PC-9 (cell line): ENCODE data around the gene HGS. TPM values are rescaled to one million over a fixed set of nuclear protein-coding genes. Genes with fewer than 3 reads are reported as not detected.

Experiments used
- BruUV-seq: library from RNA; stranded (reverse); fragments of 400-500 nt; replicated peaks from 2 replicates; lab custom pipeline; 2021; lab: Mats Ljungman, UMichigan
- CTCF ChIA-PET: fragments of 300-600 bp; sonication (Branson Sonifier 250); formaldehyde crosslinking; loops from one replicate; lab custom pipeline; 2022; ENCODE audit warnings: antibody characterized with exemption; lab: Charles Lee
- POLR2A ChIA-PET: fragments of 300-600 bp; sonication (Branson Sonifier 250); formaldehyde crosslinking; loops from one replicate; lab custom pipeline; 2022; ENCODE audit warnings: antibody characterized with exemption; ENCODE audit not compliant: unreplicated experiment; lab: Charles Lee
- DNase-seq, 2 experiments: peaks; one replicate each; pipeline versions ENCODE4 v3.0.0 to v3.0.0-alpha.2; 2015 to 2022; ENCODE audit warnings: mixed read lengths in 1 of 2
- H2AFZ ChIP-seq: fragments of 200-600 bp; sonication (generic); 2 replicates; pipeline ENCODE4 v1.8.1; 2017; ENCODE audit warnings: antibody characterized with exemption
- H3F3A ChIP-seq: fragments of 200-600 bp; sonication (generic); 2 replicates; pipeline ENCODE4 v1.8.1; 2017; ENCODE audit warnings: antibody characterized with exemption, mild to moderate bottlenecking, low read depth; ENCODE audit not compliant: insufficient read depth
- H3K27ac ChIP-seq: fragments of 200-600 bp; sonication (generic); 2 replicates; pipeline ENCODE4 v1.6.1; 2016; ENCODE audit warnings: mixed run types
- H3K27me3 ChIP-seq: fragments of 200-600 bp; sonication (generic); 2 replicates; pipeline ENCODE4 v1.6.1; 2016; ENCODE audit warnings: low read depth, mixed run types; ENCODE audit not compliant: insufficient read depth
- H3K36me3 ChIP-seq: fragments of 200-600 bp; sonication (generic); 2 replicates; pipeline ENCODE4 v1.6.1; 2016; ENCODE audit warnings: low read depth, mixed run types
- H3K4me1 ChIP-seq: fragments of 200-600 bp; sonication (generic); replicated peaks from 2 replicates; pipeline ENCODE4 v1.6.1; 2016; ENCODE audit warnings: mixed run types; ENCODE audit not compliant: insufficient read depth
- H3K4me2 ChIP-seq: fragments of 200-600 bp; sonication (generic); 2 replicates; pipeline ENCODE4 v1.6.1; 2017; ENCODE audit warnings: mixed run types
- H3K4me3 ChIP-seq: fragments of 200-600 bp; sonication (generic); 2 replicates; pipeline ENCODE4 v1.6.1; 2016; ENCODE audit warnings: mixed run types
- H3K79me2 ChIP-seq: fragments of 200-600 bp; sonication (generic); 2 replicates; pipeline ENCODE4 v1.6.1; 2017; ENCODE audit warnings: low read depth, mixed run types
- H3K9me2 ChIP-seq: fragments of 200-600 bp; sonication (generic); 2 replicates; pipeline ENCODE4 v1.8.1; 2017; ENCODE audit warnings: mild to moderate bottlenecking; ENCODE audit not compliant: insufficient read depth
- H3K9me3 ChIP-seq: fragments of 200-600 bp; sonication (generic); 2 replicates; pipeline ENCODE4 v1.8.1; 2016; ENCODE audit warnings: low read depth; ENCODE audit not compliant: insufficient read depth
- H4K20me1 ChIP-seq: fragments of 200-600 bp; sonication (generic); 2 replicates; pipeline ENCODE4 v1.8.1; 2017; ENCODE audit not compliant: insufficient read depth
- EZH2 ChIP-seq: fragments of 200-600 bp; sonication (generic); IDR thresholded peaks from 2 replicates; pipeline ENCODE4 v1.8.0; 2017; ENCODE audit warnings: antibody characterized with exemption, low read depth
- intact Hi-C: fragments of 100-400 bp; cut with micrococcal nuclease; formaldehyde crosslinking; loops from one replicate; pipeline ENCODE4 v1.10.0; 2022; ENCODE audit not compliant: unreplicated experiment
- total RNA-seq: library from RNA; stranded (reverse); gene quantifications from 2 replicates; pipeline ENCODE4 v1.2.3, GENCODE V29; 2021
- TF ChIP-seq, protein P1 (sequence below): fragments of 200-600 bp; sonication (generic); conservative IDR thresholded peaks from 2 replicates; pipeline ENCODE4 v1.6.1; 2017; ENCODE audit warnings: mixed run types, antibody characterized with exemption, mild to moderate bottlenecking, moderate library complexity

The HGS gene
- total RNA-seq, 1 experiment from 2014 or later, result 166 TPM

DNA sequence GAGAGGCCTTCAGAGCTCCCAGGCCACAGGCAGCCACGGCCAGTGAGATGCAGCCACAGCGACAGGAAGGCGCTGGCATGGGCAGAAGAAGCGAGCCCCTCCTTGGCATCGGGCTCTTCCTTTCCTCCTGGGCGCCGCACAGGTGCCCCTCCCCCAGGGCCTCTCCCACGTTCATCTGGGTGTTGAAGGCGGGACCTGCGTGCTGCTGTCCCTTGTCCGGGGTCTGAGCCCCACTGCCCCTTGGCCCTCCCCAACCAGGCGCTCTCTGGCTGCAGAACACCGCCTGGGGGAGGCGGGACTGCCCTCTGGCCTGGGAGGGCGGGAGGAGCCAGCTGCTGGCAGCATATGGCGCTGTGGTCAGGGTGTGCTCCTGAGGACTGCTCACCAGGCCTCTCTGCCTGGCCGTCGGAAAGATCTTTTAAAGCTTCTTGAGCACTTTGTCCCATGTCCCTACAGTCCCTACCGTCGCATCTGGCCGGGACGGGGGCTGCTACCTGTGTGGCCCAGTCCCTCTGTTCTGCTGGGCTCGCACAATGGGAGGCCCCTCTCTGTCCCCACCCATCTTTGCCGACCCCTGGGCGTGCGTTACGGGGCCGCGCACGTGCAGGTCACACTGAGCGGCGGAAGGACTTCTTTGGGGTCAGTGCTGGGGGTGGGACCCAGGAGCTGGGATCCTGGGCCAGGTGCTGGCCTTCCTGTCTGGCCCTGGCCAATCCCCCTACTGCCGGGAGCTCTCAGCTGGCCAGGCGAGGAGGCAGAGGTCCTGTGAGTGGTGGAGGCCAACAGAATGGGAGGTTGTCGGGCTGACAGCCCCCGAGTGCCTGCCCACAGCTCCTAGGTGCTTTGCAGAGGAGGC, 30.0 kb downstream of the HGS start:
- H3K4me2 ChIP-seq, result peak overlapping the region; percentile 88
- peaks cover 27% of the 10 kb centered on the region for H3K79me2 ChIP-seq
- BruUV-seq, result no TSS peak
- DNase-seq, result peak in 1 of 2 experiments; percentile 82
- intact Hi-C loops, result loop anchor here (1.0 to 5.0 kb wide), 3 partner anchors 9 to 147 kb away; partner anchors contain the start of genes NPLOC4, P4HB and TSPAN10
- H3K27me3 ChIP-seq, result no peaks in the 10 kb centered on the region
- peak overlapping the region; percentile 46 for H3K27ac ChIP-seq
- ChIA-PET CTCF (interaction anchor here (0.6 kb wide), 2 partner anchors 40 to 111 kb away, joined by 3 to 8 read pairs; no protein-coding TSS in a partner anchor), POLR2A (interaction anchor here (0.6 to 0.7 kb wide), 3 partner anchors 81 to 373 kb away, joined by 3 to 10 read pairs (median 3); no protein-coding TSS in a partner anchor)
- H3F3A ChIP-seq, result peaks cover 29% of the 10 kb centered on the region; the same call in 1 of the 2 replicates
- H4K20me1 ChIP-seq, result 0 out of 2 replicates have a peak, but pooled peaks cover 3% of the 10 kb centered on the region
- H3K4me3 ChIP-seq, result peak overlapping the region; percentile 77
- no peaks in the 10 kb centered on the region for H3K9me2 ChIP-seq
- no peaks in the 10 kb centered on the region for H3K36me3 ChIP-seq
- no peaks in the 10 kb centered on the region for H3K9me3 ChIP-seq
- TF ChIP-seq, protein P1, sequence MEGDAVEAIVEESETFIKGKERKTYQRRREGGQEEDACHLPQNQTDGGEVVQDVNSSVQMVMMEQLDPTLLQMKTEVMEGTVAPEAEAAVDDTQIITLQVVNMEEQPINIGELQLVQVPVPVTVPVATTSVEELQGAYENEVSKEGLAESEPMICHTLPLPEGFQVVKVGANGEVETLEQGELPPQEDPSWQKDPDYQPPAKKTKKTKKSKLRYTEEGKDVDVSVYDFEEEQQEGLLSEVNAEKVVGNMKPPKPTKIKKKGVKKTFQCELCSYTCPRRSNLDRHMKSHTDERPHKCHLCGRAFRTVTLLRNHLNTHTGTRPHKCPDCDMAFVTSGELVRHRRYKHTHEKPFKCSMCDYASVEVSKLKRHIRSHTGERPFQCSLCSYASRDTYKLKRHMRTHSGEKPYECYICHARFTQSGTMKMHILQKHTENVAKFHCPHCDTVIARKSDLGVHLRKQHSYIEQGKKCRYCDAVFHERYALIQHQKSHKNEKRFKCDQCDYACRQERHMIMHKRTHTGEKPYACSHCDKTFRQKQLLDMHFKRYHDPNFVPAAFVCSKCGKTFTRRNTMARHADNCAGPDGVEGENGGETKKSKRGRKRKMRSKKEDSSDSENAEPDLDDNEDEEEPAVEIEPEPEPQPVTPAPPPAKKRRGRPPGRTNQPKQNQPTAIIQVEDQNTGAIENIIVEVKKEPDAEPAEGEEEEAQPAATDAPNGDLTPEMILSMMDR, result no peak
- no peak for TF ChIP-seq EZH2
- peaks cover 24% of the 10 kb centered on the region for H3K4me1 ChIP-seq
- H2AFZ ChIP-seq, result no peak overlapping the region

- H3K9me3 ChIP-seq, result no peaks in the 10 kb centered on the region
- intact Hi-C loops, result loop anchor here (5.0 kb wide), 1 partner anchor 77 kb away; the partner anchor contains the start of genes NPLOC4 and TSPAN10
- peaks cover 24% of the 10 kb centered on the region for H3K4me1 ChIP-seq
- H3K79me2 ChIP-seq, result peaks cover 27% of the 10 kb centered on the region
- H2AFZ ChIP-seq, result no peak overlapping the region
- DNase-seq, result no peak
- H3K9me2 ChIP-seq, result no peaks in the 10 kb centered on the region
- H3K4me3 ChIP-seq, result peak overlapping the region; percentile 77; the same call in 1 of the 2 replicates
- H3K4me2 ChIP-seq, result peak overlapping the region; percentile 88
- ChIA-PET CTCF (interaction anchor here (0.6 kb wide), 1 partner anchor 112 kb away, joined by 8 read pairs; no protein-coding TSS in a partner anchor), POLR2A (interaction anchor here (0.6 kb wide), 1 partner anchor 140 kb away, joined by 4 read pairs; no protein-coding TSS in a partner anchor)
- no peaks in the 10 kb centered on the region for H3K27me3 ChIP-seq
- H3K36me3 ChIP-seq, result no peaks in the 10 kb centered on the region
- peaks cover 34% of the 10 kb centered on the region; the same call in 1 of the 2 replicates for H3F3A ChIP-seq
- H3K27ac ChIP-seq, result no peak overlapping the region
- 0 out of 2 replicates have a peak, but pooled peaks cover 3% of the 10 kb centered on the region for H4K20me1 ChIP-seq
- TF ChIP-seq, protein P1, result no peak
- no peak for TF ChIP-seq EZH2
- no TSS peak for BruUV-seq
Measured at GRCh38 chr17:81714412-81715106, 30.7 kb downstream of the HGS start.
